GM19240 (cell line): Measurements from ENCODE around the gene ARHGAP42.

Source experiments
- DNase-seq: peaks from one replicate; pipeline ENCODE4 v3.0.0; 2011; ENCODE audit warnings: low spot score; ENCODE audit not compliant: insufficient read length

ARHGAP42 gene

GRCh38 chr11:100759106-100759505, 72.0 kb downstream of the ARHGAP42 start:
- no peak for DNase-seq

GRCh38 chr11:100759856-100760255, 72.8 kb downstream of the ARHGAP42 start:
- DNase-seq = no peak

- DNase-seq = no peak
These were observed 73.7 kb downstream of the ARHGAP42 start for GRCh38 chr11:100760744-100761143.

GRCh38 chr11:100761841-100762240, 74.8 kb downstream of the ARHGAP42 start:
- no peak for DNase-seq

- DNase-seq = no peak
These were observed 79.7 kb downstream of the ARHGAP42 start for GRCh38 chr11:100766764-100767163.

- DNase-seq = no peak
These were observed 82.1 kb downstream of the ARHGAP42 start for GRCh38 chr11:100769165-100769564.

- DNase-seq = no peak
These were observed 82.5 kb downstream of the ARHGAP42 start for GRCh38 chr11:100769617-100770016.

- no peak for DNase-seq
These were observed 87.0 kb downstream of the ARHGAP42 start for GRCh38 chr11:100774132-100774531.

- no peak for DNase-seq
These were observed 87.8 kb downstream of the ARHGAP42 start for GRCh38 chr11:100774859-100775258.

- DNase-seq = no peak
These were observed 89.3 kb downstream of the ARHGAP42 start for GRCh38 chr11:100776212-100776896.

- no peak for DNase-seq
These were observed 90.0 kb downstream of the ARHGAP42 start for GRCh38 chr11:100777103-100777502.

- no peak for DNase-seq
These were observed 90.6 kb downstream of the ARHGAP42 start for GRCh38 chr11:100777736-100778135.

- no peak for DNase-seq
These were observed 91.2 kb downstream of the ARHGAP42 start for GRCh38 chr11:100778166-100778785.

GRCh38 chr11:100780470-100780869, 93.4 kb downstream of the ARHGAP42 start:
- no peak for DNase-seq

GRCh38 chr11:100785148-100785983, 98.3 kb downstream of the ARHGAP42 start:
- DNase-seq = no peak

- no peak for DNase-seq
These were observed 101.6 kb downstream of the ARHGAP42 start for GRCh38 chr11:100788561-100789295.

- no peak for DNase-seq
These were observed 102.4 kb downstream of the ARHGAP42 start for GRCh38 chr11:100789500-100789899.

GRCh38 chr11:100790073-100790472, 103.0 kb downstream of the ARHGAP42 start:
- DNase-seq = no peak

GRCh38 chr11:100791103-100791502, 104.0 kb downstream of the ARHGAP42 start:
- no peak for DNase-seq

- no peak for DNase-seq
These were observed 104.8 kb downstream of the ARHGAP42 start for GRCh38 chr11:100791860-100792259.

GRCh38 chr11:100793525-100793924, 106.4 kb downstream of the ARHGAP42 start:
- DNase-seq = no peak

GRCh38 chr11:100794446-100794845, 107.4 kb downstream of the ARHGAP42 start:
- DNase-seq = no peak
